Fibroblast of skin of scalp (primary cell): Measurements from ENCODE around the gene FAXDC2.
A peak's percentile ranks its signal among the peaks of the same experiment; 100 is the strongest.
"Not testable (repeated sequence)": the region's sequence is repeated elsewhere in the genome, so short reads cannot be mapped to it uniquely, and the experiment has no call there.

ENCODE experiments used
- DNase-seq: peaks from one replicate; pipeline ENCODE4 v3.0.0-alpha.2; 2013

The FAXDC2 gene

GRCh38 chr5:154861946-154862345 lies 11.5 kb upstream of the FAXDC2 start:
- no peak for DNase-seq

DNA sequence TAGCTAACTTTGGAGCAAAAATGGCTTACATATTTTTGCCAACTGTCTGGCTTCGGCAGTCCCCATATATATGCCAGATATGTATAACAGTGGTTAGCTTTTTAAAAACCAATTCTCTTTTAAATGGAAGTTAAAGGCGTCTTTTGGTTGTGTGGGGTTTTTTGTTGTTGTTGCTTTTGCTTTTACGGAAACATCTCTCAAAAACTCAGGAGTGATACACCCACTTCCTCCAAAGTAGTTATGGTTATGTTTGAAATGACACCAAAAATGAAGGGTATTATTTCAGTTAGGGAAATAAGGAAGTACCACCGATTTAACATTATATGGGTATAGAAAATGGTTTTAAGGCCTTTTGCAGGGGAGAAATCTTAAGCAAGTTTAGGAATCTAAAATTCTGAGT lies 10.4 kb upstream of the FAXDC2 start:
- DNase-seq = no peak

- peak; percentile 73 for DNase-seq
Measured at GRCh38 chr5:154860123-154860522, 9.7 kb upstream of the FAXDC2 start.

DNA sequence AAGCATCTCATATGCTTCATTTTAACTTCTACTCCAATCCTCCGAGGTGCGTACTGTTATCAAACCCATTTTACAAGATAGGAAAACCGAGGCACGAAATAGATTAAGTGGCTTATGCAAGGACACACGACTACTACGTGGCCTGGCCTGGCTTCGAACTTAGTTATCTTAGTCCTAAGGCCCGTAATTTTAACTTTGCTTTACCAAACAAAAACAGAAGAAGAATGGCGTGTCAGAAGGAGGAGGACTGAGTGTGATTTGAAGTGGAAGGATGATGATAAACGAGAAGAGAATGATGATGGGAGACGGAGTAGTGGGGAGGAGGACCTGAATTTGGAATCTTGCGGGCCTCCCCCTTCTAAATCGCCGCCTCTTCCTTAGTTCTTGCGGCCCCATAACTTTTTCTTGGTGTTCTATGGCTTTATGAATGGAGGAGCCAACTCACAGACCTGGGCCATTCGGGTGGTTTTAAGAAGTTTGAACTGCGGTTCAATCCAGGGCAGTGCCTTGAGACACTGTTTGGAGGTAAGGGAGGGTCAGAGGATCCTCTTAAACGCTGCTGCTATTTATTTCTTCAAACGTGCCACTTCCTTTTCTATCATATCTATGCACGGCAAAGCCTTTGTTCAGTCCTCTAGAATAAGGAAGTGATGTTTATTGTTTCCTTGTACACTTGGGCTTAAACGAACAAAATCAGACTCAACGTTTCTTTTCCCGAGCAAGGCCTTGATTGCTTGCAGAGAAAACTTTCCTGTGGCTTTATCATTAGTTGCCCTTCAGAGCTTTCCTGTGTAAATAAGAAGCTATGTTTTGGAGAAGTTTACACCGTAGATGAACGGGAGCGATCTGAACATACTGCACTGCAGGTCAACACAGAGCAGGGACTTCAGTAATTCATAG lies 8.8 kb upstream of the FAXDC2 start:
- no peak for DNase-seq

- DNase-seq = peak; percentile 98
Measured at GRCh38 chr5:154858297-154858971, 8.0 kb upstream of the FAXDC2 start, which contains the start of gene CNOT8. TSS of gene CNOT8 (plus strand) at chr5:154858627. CDS start at chr5:154863279, 4,652 bp downstream.

DNA sequence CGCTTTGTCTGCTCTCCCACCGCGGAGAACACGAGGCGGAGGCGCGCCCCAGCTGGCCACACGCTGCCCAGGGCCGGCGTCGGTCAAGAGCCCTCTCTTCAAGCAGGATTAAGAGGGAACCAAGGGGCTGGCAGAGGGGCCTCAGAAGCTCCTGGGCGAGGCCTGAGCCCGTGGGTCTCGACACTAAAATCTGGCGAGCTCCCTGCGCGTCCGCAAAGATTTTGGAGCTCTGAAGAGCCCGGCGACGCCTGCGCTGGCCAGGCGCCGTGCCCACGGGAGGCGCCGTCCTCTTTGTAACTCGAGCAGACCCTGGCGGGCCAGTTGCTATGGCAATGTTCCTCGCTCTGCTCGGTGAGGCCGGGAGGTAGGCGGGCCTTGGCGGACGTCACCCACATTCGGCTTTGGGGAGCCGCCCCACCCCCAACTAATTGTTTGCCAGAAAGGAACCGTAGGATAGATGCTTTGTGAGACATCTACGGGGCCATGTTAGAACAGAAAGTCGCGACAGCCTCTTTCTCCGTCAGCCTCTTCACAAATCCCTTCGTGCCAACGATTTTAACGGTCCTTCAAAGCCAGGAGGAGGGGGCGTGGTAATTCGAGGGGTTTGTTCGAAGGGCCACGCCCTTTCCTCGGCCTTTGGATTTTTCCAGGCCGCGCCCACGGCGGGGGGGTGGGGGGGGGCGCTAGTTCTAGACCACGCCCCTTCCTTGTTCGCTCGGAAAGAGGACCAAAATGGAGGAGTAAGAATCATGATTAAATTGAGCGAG lies 7.3 kb upstream of the FAXDC2 start:
- peak; percentile 97 for DNase-seq

GRCh38 chr5:154851351-154851750 lies 948 bp upstream of the FAXDC2 start:
- no peak for DNase-seq

GRCh38 chr5:154849791-154850201 lies 607 bp downstream of the FAXDC2 start:
- DNase-seq = no peak

GRCh38 chr5:154849264-154849785 lies 1.1 kb downstream of the FAXDC2 start:
- no peak for DNase-seq

DNA sequence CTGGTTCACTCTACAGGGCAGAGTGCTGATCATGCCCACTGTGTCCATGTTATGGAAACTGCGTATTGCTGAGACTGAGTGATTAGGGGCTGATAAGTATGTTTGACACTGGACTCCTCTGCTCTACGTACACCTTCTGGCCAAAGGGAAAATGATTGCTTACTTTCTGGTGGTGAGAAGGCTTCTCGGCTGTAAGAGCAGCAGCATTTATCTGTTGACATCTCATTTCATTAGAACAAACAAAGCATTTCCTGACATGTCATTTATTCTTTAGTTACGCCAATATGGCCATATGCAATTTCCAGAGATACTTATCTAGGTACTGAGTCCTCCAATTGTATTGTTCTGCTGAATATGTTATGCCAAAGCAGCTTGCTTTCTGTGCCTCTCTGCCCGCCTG lies 5.6 kb downstream of the FAXDC2 start:
- DNase-seq = no peak

DNA sequence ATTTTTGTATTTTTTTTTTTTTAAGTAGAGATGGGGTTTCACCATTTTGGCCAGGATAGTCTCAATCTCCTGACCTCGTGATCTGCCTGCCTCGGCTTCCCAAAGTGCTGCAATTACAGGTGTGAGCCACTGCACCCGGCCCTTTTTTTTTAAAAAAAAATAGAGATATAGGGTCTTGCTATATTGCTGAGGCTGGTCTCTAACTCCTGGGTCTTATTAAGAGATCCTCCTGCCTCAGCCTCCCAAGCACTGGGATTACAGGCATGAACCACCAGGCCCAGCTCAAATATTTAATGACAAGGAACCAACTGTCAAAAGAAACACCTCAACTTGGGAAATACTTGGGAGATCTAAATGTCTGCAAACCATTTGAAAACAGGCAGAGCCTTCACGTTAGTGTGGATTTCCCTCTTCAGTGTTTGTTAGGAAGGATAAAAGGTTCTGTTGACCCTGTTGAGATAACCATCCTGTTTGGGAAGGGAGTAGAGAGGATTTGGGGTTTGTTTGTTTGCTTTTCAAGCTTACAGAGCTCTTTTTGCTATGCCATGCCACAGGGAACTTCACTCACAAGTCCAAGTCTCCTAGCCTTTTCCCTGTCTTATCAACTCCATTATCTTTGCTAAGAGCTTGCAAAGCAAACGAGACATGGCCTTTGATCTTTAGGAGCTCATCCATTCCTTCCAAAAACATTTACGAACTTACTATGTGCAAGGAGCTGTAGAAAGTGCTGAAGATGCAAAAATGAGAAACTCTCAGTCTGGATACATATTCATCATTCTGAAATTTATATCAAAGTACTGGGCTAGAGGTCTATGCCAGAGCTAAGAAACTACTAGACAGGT lies 7.5 kb downstream of the FAXDC2 start:
- no peak for DNase-seq

DNA sequence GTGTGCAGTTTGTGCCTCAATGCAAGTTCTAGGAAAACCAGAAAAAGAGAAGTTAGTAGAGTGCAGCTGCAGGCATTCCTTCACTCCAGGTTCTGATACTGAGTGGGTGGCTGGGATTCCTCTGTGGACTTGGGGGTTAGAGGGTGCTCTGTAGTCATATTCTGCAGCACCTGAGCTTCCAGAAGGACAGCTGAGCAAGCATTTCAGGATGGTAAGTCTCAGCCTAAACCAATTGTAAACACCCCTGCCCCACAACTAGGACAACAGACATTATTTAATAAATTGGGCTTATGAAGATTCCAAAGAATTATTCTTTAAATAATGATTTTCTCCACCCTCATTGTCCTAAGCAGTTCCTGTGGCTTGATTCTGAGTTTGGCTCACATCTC lies 9.1 kb downstream of the FAXDC2 start:
- DNase-seq = no peak

DNA sequence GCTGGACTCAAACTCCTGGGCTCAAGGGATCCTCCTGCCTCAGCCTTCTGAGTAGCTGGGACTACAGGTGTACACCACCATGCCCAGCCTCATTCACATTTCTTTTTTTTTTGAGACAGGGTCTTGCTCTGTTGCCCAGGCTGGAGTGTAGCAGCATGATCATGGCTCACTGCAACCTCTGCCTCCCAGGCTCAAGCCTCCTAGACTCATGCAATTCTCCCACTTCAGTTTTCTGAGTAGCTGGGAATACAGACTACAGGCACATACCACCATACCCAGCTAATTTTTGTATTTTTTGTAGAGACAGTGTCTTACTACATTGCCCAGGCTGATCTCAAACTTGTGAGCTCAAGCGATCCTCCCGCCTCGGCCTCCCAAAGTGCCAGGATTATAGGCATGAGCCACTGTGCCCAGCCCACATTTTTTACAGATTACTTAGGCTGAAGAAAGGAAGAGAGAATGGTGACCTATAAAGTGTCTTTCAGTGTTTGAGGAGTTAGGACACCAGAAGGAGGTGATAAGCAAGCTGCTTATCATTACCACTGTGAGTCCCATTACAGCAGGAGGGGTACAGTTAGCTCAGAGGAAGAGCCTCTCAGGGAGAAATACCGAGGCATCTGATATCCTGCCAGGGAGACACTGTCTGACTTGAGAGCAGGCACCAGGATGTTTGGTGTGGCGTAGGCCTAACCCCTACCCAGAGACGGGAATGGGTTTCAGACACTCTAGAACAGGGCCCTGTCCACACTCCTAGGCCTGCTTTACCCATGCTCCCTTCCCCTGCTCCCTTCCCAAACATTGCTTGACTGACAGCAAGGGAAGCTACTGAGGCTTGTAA lies 9.7 kb downstream of the FAXDC2 start:
- DNase-seq = no peak

DNA sequence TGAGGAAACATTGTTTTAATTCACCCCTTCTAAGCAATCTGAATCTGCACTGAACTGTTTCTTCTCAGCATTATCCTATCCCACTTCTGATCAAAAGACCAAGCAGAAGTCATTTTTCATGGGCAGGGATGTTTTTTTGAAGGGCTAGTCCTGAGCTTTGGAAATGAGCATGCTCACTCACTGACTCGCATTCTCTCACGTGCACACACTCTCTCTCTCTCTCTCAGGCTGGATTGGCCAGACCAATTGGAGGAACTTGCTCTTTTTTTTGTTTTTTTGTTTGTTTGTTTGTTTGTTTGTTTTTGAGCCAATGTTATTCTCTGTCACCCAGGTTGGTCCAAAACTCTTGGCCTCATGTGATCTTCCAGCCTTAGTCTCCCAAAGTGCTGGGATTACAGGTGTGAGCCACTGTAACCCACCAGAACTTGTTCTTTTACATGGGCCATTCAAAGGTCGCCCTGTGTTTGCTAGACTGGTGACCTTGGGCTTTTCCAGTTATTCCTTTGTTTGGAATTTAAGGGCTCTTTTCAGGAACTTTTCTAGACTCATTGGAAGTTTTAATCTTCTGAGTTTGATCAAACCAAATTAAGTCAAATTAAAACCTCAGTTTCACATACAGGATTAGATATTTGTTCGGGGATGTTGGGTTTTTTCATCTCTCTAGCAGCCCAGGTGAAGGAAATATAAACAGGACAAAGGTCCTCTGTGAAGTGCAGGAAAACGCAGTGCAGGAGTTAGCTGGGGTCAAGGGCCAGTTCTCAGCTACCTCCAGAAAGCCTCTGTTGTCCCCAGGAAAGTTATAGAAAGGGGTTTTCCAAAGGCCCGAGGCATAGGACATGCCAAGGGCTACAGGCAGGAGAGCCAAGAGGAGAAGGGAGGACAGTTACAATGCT lies 13.1 kb downstream of the FAXDC2 start:
- no peak for DNase-seq

DNA sequence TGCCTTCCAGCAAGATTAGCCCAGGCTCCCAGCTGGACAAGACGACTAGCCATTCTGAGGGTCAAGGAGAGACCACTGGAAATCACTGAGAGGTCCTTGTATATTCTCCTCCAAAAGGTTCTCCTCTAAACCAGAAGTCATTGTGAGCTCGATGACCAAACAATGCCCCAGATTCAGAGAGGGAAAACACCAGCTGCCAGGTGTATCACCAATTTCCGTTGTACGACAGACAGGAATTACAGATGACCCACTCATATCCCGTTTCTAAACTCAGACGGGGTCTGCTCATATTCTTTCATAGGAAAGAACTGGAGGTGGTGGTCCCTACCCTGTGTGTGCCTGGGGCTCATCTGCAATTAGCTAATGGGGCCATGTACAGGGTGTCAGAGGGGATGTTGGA lies 14.2 kb downstream of the FAXDC2 start:
- no peak for DNase-seq

- DNase-seq = not testable (repeated sequence)
Measured at GRCh38 chr5:154835701-154836052, 14.7 kb downstream of the FAXDC2 start.

- no peak for DNase-seq
Measured at GRCh38 chr5:154834053-154834452, 16.4 kb downstream of the FAXDC2 start.

DNA sequence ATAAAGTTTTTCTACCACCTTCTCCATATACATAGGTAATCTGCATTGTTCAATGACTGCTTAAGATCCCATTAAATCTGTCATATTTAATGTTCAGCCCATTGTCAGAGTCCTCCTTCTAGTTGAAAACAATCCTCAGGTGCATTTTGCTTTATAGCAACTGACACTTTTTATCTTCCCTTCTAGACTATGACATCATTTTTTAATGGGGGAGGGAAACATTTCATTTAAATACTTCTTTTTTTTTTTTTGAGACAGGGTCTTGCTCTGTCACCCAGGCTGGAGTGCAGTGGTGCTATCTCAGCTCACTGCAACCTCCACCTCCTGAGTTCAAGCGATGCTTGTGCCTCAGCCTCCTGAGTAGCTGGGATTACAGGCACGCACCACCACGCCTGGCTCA lies 17.6 kb downstream of the FAXDC2 start:
- not testable (repeated sequence) for DNase-seq

GRCh38 chr5:154831451-154831850 lies 19.0 kb downstream of the FAXDC2 start:
- no peak for DNase-seq

DNA sequence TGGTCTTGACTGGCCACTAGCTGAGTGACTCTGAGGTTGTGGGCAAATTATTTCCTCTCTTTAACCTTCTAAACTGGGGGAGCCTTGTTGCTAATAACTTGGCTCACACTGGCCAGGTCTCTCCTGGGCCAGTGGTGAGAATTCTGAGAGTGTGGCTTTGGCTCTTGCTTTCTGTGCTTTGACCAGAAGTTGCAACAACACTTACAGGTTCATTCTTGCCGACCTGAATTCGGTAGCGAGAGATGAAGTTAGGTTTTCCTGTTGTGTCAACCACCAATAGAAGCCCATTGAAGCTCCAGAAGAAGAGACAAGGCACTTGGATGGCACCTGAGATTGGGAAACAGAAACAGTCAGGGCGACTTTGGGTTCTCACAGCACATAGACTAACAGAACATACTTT lies 19.8 kb downstream of the FAXDC2 start:
- no peak for DNase-seq
